A673 (cell line): Measurements from ENCODE around the gene BTG2.

ENCODE experiments used
- CTCF ChIP-seq: fragments of 300-800, 200-600 bp; sonication (generic); conservative IDR thresholded peaks from 2 replicates; pipeline ENCODE4 v1.5.1; 2017; ENCODE audit warnings: low read depth, mild to moderate bottlenecking, antibody characterized with exemption, low read length, moderate library complexity, mixed read lengths
- EZH2 ChIP-seq: fragments of 200-600 bp; sonication (generic); IDR thresholded peaks from 2 replicates; pipeline ENCODE4 v1.6.1; 2017; ENCODE audit warnings: borderline replicate concordance, low read depth, mild to moderate bottlenecking, mixed read lengths, antibody characterized with exemption, low read length; ENCODE audit not compliant: poor library complexity, severe bottlenecking

GRCh38 chr1:203328714-203329122, 23.4 kb downstream of the BTG2 start:
- no peak for TF ChIP-seq CTCF
- TF ChIP-seq EZH2 = no peak
